Hepatocyte (in vitro differentiated cells): ENCODE measurements around the gene SYNGR2. TPM values are rescaled to one million over a fixed set of nuclear protein-coding genes. Genes with fewer than 3 reads are reported as not detected.

Source experiments
- DNase-seq: peaks from one replicate; pipeline ENCODE4 v3.0.0-alpha.2; 2016; ENCODE audit warnings: low spot score
- H2AFZ ChIP-seq: fragments of 200-600 bp; sonication (generic); 2 replicates; pipeline ENCODE4 v1.6.0; 2016; ENCODE audit warnings: antibody characterized with exemption, mild to moderate bottlenecking
- H3K27ac ChIP-seq: fragments of 200-600 bp; sonication (generic); 2 replicates; pipeline ENCODE4 v1.5.1; 2016; ENCODE audit warnings: mild to moderate bottlenecking
- H3K27me3 ChIP-seq: fragments of 200-600 bp; sonication (generic); 2 replicates; pipeline ENCODE4 v1.6.1; 2016
- H3K36me3 ChIP-seq: fragments of 200-600 bp; sonication (generic); replicated peaks from 2 replicates; pipeline ENCODE4 v1.5.1; 2016; ENCODE audit warnings: low read depth; ENCODE audit not compliant: insufficient read depth
- H3K4me1 ChIP-seq: fragments of 200-600 bp; sonication (generic); 2 replicates; pipeline ENCODE4 v1.5.1; 2016; ENCODE audit warnings: mild to moderate bottlenecking, moderate library complexity; ENCODE audit not compliant: insufficient read depth
- H3K4me2 ChIP-seq: fragments of 200-600 bp; sonication (generic); 2 replicates; pipeline ENCODE4 v1.6.0; 2016
- H3K4me3 ChIP-seq: fragments of 200-600 bp; sonication (generic); 2 replicates; pipeline ENCODE4 v1.5.1; 2016; ENCODE audit warnings: mild to moderate bottlenecking
- H3K79me2 ChIP-seq: fragments of 200-600 bp; sonication (generic); 2 replicates; pipeline ENCODE4 v1.6.0; 2017; ENCODE audit warnings: mild to moderate bottlenecking
- H3K9me2 ChIP-seq: fragments of 200-600 bp; sonication (generic); replicated peaks from 2 replicates; pipeline ENCODE4 v1.6.0; 2017; ENCODE audit warnings: mild to moderate bottlenecking; ENCODE audit not compliant: insufficient read depth
- H3K9me3 ChIP-seq: fragments of 200-600 bp; sonication (generic); 2 replicates; pipeline ENCODE4 v1.5.1; 2016; ENCODE audit warnings: low read depth, mild to moderate bottlenecking
- H4K20me1 ChIP-seq: fragments of 200-600 bp; sonication (generic); 2 replicates; pipeline ENCODE4 v1.6.0; 2016; ENCODE audit warnings: mild to moderate bottlenecking; ENCODE audit not compliant: insufficient read depth, poor library complexity, severe bottlenecking
- EZH2 ChIP-seq: fragments of 200-600 bp; sonication (generic); IDR thresholded peaks from 2 replicates; pipeline ENCODE4 v1.6.1; 2016; ENCODE audit warnings: antibody characterized with exemption, mild to moderate bottlenecking, borderline replicate concordance
- EZH2phosphoT487 ChIP-seq: fragments of 200-600 bp; sonication (generic); IDR thresholded peaks from one replicate; pipeline ENCODE4 v1.6.1; 2018; ENCODE audit warnings: antibody characterized with exemption, mild to moderate bottlenecking, low read depth, moderate library complexity; ENCODE audit not compliant: unreplicated experiment, severe bottlenecking
- WGBS: methylation state at CpG from one replicate; pipeline ENCODE4 v1.1.6; 2016; ENCODE audit warnings: low lambda C conversion rate; ENCODE audit errors: missing lambda C conversion rate; 5-methylcytosine and 5-hydroxymethylcytosine counted together
- polyA plus RNA-seq: library from polyadenylated mRNA; unstranded; fragments of >200 nt; fragmentation: Nextera tagmentation; extraction: Ambion mirVana; gene quantifications from 2 replicates; pipeline ENCODE4 v1.2.1, GENCODE V29; 2016
- total RNA-seq: library from RNA; depleted of rRNA; stranded (reverse); fragments of >200 nt; gene quantifications from 2 replicates; pipeline ENCODE4 v1.2.3, GENCODE V29; 2014
- TF ChIP-seq, protein P1 (sequence below): fragments of 200-600 bp; sonication (generic); IDR thresholded peaks from 2 replicates; pipeline ENCODE4 v1.5.1; 2016; ENCODE audit warnings: antibody characterized with exemption, mild to moderate bottlenecking; ENCODE audit not compliant: poor library complexity

SYNGR2 gene
- total and polyA plus RNA-seq, 2 experiments from 2014 or later: 48.3 to 160 TPM

DNA sequence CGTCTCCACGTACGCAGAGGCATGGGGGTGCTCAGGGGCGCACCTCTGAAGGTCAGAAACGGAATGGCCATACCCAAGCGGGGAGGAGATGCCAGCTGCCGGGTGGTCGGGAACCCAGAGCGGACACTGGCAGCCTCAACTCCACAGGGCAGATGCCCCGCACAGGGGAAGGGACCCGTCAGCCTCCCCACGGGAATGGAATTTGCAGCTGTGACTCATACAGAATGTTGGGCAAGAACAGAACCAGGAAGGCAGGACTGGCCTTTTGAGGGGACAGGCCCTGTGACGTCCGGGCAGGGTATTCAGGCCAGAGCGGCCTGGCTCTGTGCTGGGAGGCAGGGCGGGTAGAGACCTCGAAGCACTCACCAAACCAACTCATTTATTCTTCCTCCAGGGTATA is 11.0 kb downstream of the SYNGR2 start:
- H3K9me2 ChIP-seq: no peaks in the 10 kb centered on the region
- peaks cover 4% of the 10 kb centered on the region for H3K4me1 ChIP-seq
- H3K9me3 ChIP-seq: no peaks in the 10 kb centered on the region
- no peak for DNase-seq
- H3K27ac ChIP-seq: peak overlapping the region; percentile 57
- H2AFZ ChIP-seq: no peak overlapping the region
- H4K20me1 ChIP-seq: no peaks in the 10 kb centered on the region
- H3K36me3 ChIP-seq: no peaks in the 10 kb centered on the region
- no peaks in the 10 kb centered on the region for H3K79me2 ChIP-seq
- H3K27me3 ChIP-seq: no peaks in the 10 kb centered on the region
- TF ChIP-seq EZH2 (no peak), EZH2phosphoT487 (no peak)
- TF ChIP-seq, protein P1, sequence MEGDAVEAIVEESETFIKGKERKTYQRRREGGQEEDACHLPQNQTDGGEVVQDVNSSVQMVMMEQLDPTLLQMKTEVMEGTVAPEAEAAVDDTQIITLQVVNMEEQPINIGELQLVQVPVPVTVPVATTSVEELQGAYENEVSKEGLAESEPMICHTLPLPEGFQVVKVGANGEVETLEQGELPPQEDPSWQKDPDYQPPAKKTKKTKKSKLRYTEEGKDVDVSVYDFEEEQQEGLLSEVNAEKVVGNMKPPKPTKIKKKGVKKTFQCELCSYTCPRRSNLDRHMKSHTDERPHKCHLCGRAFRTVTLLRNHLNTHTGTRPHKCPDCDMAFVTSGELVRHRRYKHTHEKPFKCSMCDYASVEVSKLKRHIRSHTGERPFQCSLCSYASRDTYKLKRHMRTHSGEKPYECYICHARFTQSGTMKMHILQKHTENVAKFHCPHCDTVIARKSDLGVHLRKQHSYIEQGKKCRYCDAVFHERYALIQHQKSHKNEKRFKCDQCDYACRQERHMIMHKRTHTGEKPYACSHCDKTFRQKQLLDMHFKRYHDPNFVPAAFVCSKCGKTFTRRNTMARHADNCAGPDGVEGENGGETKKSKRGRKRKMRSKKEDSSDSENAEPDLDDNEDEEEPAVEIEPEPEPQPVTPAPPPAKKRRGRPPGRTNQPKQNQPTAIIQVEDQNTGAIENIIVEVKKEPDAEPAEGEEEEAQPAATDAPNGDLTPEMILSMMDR: no peak
- H3K4me2 ChIP-seq: no peak overlapping the region
- WGBS: 94% methylated on average over 17 of the region's 17 CpGs
- H3K4me3 ChIP-seq: no peak overlapping the region

DNA sequence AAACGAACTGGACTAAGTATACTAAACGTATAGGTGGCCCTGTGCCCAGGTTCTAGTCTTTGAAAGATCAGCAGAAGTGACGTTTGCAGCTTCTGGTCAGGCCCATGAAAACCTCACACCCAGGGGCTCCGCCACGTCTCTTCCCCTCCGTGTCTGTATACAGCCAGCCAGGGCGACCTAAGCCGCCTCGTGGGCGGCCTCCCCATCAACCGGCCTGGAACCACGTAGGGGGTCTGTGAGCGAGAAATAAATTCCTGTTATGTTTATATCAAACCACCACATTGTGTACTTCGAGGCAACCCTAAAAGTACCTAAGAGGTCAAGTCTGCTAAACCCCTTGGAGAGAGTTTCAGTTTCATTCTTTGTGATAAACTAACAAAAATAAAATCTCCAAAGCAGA is 11.7 kb downstream of the SYNGR2 start:
- H2AFZ ChIP-seq: no peak overlapping the region
- DNase-seq: no peak

DNA sequence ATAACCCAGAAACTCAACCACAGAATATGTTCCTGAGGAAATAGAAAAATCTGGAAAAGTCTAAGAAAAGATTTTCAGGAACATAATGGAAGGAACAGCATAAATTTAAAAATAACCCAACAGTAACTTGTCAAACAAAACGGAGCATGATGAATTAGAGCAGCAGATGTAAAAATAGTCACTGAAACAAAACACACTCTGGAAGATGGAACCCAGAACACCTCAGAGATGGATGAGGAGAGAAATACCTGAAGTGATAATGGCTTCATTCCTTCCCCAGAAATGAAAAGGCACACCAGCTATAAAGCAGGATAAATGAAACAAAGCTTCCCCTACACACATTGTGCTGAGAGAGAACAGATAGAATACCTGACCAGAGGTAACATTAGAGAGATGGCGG is 12.1 kb downstream of the SYNGR2 start:
- Histone ChIP-seq H3K27me3 (no peaks in the 10 kb centered on the region), H3K79me2 (peaks cover under 1% of the 10 kb centered on the region), H3K9me3 (no peaks in the 10 kb centered on the region), H2AFZ (no peak overlapping the region), H3K4me3 (no peak overlapping the region), H3K27ac (peak overlapping the region; percentile 45), H3K36me3 (no peaks in the 10 kb centered on the region), H3K9me2 (no peaks in the 10 kb centered on the region), H3K4me1 (peaks cover 4% of the 10 kb centered on the region), H3K4me2 (peak overlapping the region; percentile 8), H4K20me1 (no peaks in the 10 kb centered on the region)
- 83% methylated on average over 2 of the region's 2 CpGs for WGBS
- TF ChIP-seq EZH2phosphoT487: no peak
- TF ChIP-seq EZH2: no peak
- TF ChIP-seq, protein P1: no peak
- no peak for DNase-seq

More for the DNA sequence above, 11.7 kb downstream of the SYNGR2 start:
- Histone ChIP-seq H3K79me2 (no peaks in the 10 kb centered on the region), H4K20me1 (no peaks in the 10 kb centered on the region), H3K4me3 (no peak overlapping the region), H3K9me2 (no peaks in the 10 kb centered on the region), H3K4me2 (peak overlapping the region; percentile 8), H3K36me3 (no peaks in the 10 kb centered on the region), H3K27me3 (no peaks in the 10 kb centered on the region), H3K27ac (peak overlapping the region; percentile 57), H3K9me3 (no peaks in the 10 kb centered on the region), H3K4me1 (peaks cover 4% of the 10 kb centered on the region)
- TF ChIP-seq EZH2 (no peak), EZH2phosphoT487 (no peak)
- TF ChIP-seq, protein P1: no peak
- WGBS: 70% methylated on average over 14 of the region's 14 CpGs

DNA sequence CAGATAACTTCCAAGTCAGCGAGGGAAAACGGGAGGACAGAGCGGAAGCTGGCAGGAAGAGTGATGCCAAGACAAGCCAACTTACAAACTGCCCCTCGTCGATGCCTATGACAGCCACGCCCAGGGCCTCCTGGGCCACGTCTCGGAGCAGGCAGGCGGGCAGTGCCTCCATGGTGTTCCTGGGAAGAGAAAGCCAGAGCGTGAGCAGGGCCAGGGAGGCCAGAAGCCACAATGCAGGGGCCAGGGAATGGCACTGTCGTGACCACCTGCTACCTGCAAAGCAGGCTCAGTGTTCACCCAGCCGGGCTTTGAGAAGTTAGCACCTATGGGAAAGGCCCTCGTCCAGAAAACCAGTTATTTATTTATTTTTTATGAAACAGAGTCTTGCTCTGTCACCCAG is 14.1 kb downstream of the SYNGR2 start:
- Histone ChIP-seq H2AFZ (no peak overlapping the region), H3K9me2 (no peaks in the 10 kb centered on the region), H3K79me2 (peaks cover 8% of the 10 kb centered on the region), H3K36me3 (no peaks in the 10 kb centered on the region), H3K27ac (no peak overlapping the region), H3K9me3 (no peaks in the 10 kb centered on the region), H3K4me1 (peaks cover 10% of the 10 kb centered on the region), H3K27me3 (no peaks in the 10 kb centered on the region), H3K4me3 (no peak overlapping the region), H4K20me1 (no peaks in the 10 kb centered on the region), H3K4me2 (no peak overlapping the region)
- WGBS: 97% methylated on average over 13 of the region's 13 CpGs
- TF ChIP-seq EZH2: no peak
- TF ChIP-seq, protein P1: no peak
- no peak for TF ChIP-seq EZH2phosphoT487
- no peak for DNase-seq
